ENCODE measurements around the gene FGFBP1.

FGFBP1 gene

GRCh38 chr4:15938640-15939039 lies at the start of gene FGFBP1:
TSS of gene FGFBP1 (minus strand) at chr4:15938740. CDS start at chr4:15936632, 2,108 bp downstream.
- no peak for DNase-seq (ENCODE audit: extremely low read depth, low read depth)
- TF ChIP-seq, protein P1, sequence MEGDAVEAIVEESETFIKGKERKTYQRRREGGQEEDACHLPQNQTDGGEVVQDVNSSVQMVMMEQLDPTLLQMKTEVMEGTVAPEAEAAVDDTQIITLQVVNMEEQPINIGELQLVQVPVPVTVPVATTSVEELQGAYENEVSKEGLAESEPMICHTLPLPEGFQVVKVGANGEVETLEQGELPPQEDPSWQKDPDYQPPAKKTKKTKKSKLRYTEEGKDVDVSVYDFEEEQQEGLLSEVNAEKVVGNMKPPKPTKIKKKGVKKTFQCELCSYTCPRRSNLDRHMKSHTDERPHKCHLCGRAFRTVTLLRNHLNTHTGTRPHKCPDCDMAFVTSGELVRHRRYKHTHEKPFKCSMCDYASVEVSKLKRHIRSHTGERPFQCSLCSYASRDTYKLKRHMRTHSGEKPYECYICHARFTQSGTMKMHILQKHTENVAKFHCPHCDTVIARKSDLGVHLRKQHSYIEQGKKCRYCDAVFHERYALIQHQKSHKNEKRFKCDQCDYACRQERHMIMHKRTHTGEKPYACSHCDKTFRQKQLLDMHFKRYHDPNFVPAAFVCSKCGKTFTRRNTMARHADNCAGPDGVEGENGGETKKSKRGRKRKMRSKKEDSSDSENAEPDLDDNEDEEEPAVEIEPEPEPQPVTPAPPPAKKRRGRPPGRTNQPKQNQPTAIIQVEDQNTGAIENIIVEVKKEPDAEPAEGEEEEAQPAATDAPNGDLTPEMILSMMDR (IDR thresholded peaks at IDR 0.05; ENCODE audit: low read depth, low read length) = no peak

GRCh38 chr4:15988222-15988621 lies 49.7 kb upstream of the FGFBP1 start:
- no peak for DNase-seq (ENCODE audit: extremely low read depth, low read depth)
- TF ChIP-seq, protein P1 (IDR thresholded peaks at IDR 0.05; ENCODE audit: low read depth, low read length) = no peak

DNA sequence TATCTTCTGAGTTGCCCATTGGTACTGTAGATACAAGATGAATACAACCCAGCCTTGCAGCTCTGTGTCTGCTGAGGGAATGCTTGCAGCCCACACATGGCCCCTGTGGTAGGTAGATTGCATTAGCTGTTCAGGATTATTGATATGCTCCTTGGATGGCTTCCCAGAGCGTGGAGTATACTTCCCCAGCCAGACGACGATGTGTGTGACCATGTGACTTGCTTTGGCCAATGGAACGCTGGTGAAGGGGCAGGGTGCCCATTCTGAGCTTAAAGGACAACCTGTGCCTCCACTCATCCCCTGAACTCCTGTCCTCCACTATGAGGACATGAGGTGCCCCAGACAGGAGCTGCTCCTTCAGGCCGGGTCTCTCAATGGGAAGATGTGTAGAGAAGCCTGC lies 48.4 kb upstream of the FGFBP1 start:
- no peak for DNase-seq (ENCODE audit: extremely low read depth, low read depth)
- TF ChIP-seq, protein P1 (IDR thresholded peaks at IDR 0.05; ENCODE audit: low read depth, low read length) = no peak

DNA sequence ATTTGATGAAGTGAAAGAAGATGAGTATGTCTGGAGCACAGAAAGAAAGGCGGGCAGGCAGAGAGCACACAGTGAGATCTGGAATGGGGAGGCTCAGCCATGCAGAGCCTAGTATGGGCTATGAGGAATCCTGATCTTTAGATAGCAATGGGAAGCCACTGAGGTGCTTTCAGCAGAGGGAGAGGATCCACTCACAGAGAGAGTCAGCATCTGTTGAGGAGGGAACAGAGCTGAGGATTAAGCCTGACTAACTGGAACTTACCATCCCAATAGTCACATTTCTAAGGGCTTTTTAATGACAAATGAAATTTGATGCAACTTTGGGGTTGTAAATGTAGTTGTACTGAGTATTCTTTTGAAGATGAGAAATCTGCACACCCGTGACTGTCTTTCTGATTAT lies 45.1 kb upstream of the FGFBP1 start:
- TF ChIP-seq, protein P1 (IDR thresholded peaks at IDR 0.05; ENCODE audit: low read depth, low read length) = no peak

GRCh38 chr4:15982842-15983524 lies 44.4 kb upstream of the FGFBP1 start:
- no peak for DNase-seq (ENCODE audit: extremely low read depth, low read depth)
- TF ChIP-seq, protein P1 (IDR thresholded peaks at IDR 0.05; ENCODE audit: low read depth, low read length) = no peak

More for the DNA sequence above, 45.1 kb upstream of the FGFBP1 start:
- DNase-seq (ENCODE audit: extremely low read depth, low read depth) = no peak

- TF ChIP-seq, protein P1 (IDR thresholded peaks at IDR 0.05; ENCODE audit: low read depth, low read length) = no peak
These were observed 38.2 kb upstream of the FGFBP1 start for GRCh38 chr4:15976456-15977447.

More at GRCh38 chr4:15976456-15977447, 38.2 kb upstream of the FGFBP1 start:
- DNase-seq (ENCODE audit: extremely low read depth, low read depth) = no peak

Data from AG09319 (cell line).